ENCODE measurements around the gene TEDDM1. TPM values are rescaled to one million over a fixed set of nuclear protein-coding genes. Genes with fewer than 3 reads are reported as not detected.
A peak's percentile ranks its signal among the peaks of the same experiment; 100 is the strongest.

TEDDM1 gene
- total RNA-seq, 6 experiments from 2014 or later = not detected

- DNase-seq (no peak), ATAC-seq (no peak)
- no peaks in the 10 kb centered on the region for H3K36me3 ChIP-seq
- 56% methylated on average over 1 of the region's 2 CpGs for WGBS (ENCODE audit: insufficient coverage, low coverage, low lambda C conversion rate, missing lambda C conversion rate)
- no peaks in the 10 kb centered on the region for H3K9me3 ChIP-seq
- no peak overlapping the region for H3K27ac ChIP-seq
- H3K4me1 ChIP-seq = no peaks in the 10 kb centered on the region
- intact Hi-C loops (cut with DNase I) = no loop called here
- no peaks in the 10 kb centered on the region for H3K27me3 ChIP-seq
- TF ChIP-seq, protein P1, sequence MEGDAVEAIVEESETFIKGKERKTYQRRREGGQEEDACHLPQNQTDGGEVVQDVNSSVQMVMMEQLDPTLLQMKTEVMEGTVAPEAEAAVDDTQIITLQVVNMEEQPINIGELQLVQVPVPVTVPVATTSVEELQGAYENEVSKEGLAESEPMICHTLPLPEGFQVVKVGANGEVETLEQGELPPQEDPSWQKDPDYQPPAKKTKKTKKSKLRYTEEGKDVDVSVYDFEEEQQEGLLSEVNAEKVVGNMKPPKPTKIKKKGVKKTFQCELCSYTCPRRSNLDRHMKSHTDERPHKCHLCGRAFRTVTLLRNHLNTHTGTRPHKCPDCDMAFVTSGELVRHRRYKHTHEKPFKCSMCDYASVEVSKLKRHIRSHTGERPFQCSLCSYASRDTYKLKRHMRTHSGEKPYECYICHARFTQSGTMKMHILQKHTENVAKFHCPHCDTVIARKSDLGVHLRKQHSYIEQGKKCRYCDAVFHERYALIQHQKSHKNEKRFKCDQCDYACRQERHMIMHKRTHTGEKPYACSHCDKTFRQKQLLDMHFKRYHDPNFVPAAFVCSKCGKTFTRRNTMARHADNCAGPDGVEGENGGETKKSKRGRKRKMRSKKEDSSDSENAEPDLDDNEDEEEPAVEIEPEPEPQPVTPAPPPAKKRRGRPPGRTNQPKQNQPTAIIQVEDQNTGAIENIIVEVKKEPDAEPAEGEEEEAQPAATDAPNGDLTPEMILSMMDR (IDR thresholded peaks at IDR 0.05) = no peak
- TF ChIP-seq POLR2A (IDR thresholded peaks at IDR 0.05) = no peak
- no peak overlapping the region for H3K4me3 ChIP-seq
Measured at GRCh38 chr1:182367926-182368325, 32.5 kb downstream of the TEDDM1 start.

DNA sequence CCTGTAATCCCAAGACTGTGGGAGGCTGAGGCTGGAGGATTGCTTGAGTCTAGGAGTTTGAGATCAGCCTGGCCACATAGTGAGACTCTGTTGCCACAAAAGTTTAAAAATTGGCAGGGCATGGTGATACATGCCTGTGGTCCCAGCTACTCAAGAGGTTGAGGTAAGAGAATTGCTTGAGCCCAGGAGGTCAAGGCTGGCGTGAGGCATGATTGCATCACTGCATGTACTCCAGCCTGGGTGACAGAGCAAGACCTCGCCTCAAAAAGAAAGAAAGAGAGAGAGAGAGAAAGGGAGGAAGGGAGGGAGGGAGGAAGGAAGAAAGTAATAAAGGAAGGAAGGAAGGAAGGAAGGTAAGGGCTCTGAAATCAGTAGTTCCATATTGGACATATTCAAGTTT is 33.9 kb downstream of the TEDDM1 start:
- 67% methylated on average over 2 of the region's 2 CpGs for WGBS (ENCODE audit: insufficient coverage, low coverage, low lambda C conversion rate, missing lambda C conversion rate)

DNA sequence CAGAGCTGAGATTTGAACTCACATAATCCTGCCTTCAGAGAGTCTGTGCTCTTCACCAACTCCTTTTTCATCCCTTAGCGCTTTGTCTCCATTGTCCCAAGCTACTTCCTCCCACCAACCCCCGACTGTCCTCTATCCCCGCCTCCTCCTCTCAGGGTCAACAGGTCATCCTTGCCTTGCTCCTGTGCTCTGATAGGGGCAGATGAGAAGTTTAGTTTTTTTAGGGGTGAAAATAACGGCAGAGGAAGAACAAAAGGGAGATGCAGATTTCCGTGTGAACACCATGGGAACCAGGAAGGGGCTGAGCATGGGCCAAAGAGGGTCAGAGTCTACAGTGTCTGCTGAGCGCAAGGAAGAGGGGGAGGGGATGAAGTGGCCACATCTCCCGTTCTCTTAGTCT is 40.8 kb downstream of the TEDDM1 start:
- Histone ChIP-seq H3K4me3 (no peak overlapping the region), H3K27ac (no peak overlapping the region), H3K36me3 (no peaks in the 10 kb centered on the region), H3K27me3 (no peaks in the 10 kb centered on the region), H3K9me3 (no peaks in the 10 kb centered on the region), H3K4me1 (no peaks in the 10 kb centered on the region)
- no peak for ATAC-seq
- 49% methylated on average over 7 of the region's 7 CpGs for WGBS (ENCODE audit: insufficient coverage, low coverage, low lambda C conversion rate, missing lambda C conversion rate)
- peak in 1 of 3 donors; percentile 21 for DNase-seq
- intact Hi-C loops (cut with DNase I) = no loop called here
- TF ChIP-seq, protein P1 (IDR thresholded peaks at IDR 0.05) = no peak
- TF ChIP-seq POLR2A (IDR thresholded peaks at IDR 0.05) = no peak

More for the DNA sequence above, 33.9 kb downstream of the TEDDM1 start:
- TF ChIP-seq, protein P1 (IDR thresholded peaks at IDR 0.05) = no peak
- TF ChIP-seq POLR2A (IDR thresholded peaks at IDR 0.05) = no peak
- H3K36me3 ChIP-seq = no peaks in the 10 kb centered on the region
- ATAC-seq (no peak), DNase-seq (no peak)
- no peaks in the 10 kb centered on the region for H3K27me3 ChIP-seq
- H3K27ac ChIP-seq = no peak overlapping the region
- H3K4me3 ChIP-seq = no peak overlapping the region
- H3K9me3 ChIP-seq = no peaks in the 10 kb centered on the region
- no peaks in the 10 kb centered on the region for H3K4me1 ChIP-seq
- intact Hi-C loops (cut with DNase I) = no loop called here

GRCh38 chr1:182357913-182358312 is 42.6 kb downstream of the TEDDM1 start:
- no peaks in the 10 kb centered on the region for H3K36me3 ChIP-seq
- H3K9me3 ChIP-seq = no peaks in the 10 kb centered on the region
- intact Hi-C loops (cut with DNase I) = no loop called here
- no peaks in the 10 kb centered on the region for H3K27me3 ChIP-seq
- H3K4me3 ChIP-seq = no peak overlapping the region
- DNase-seq = no peak
- WGBS (ENCODE audit: insufficient coverage, low coverage, low lambda C conversion rate, missing lambda C conversion rate) = 62% methylated on average over 3 of the region's 4 CpGs
- TF ChIP-seq, protein P1 (IDR thresholded peaks at IDR 0.05) = no peak
- no peak for TF ChIP-seq POLR2A (IDR thresholded peaks at IDR 0.05)
- no peaks in the 10 kb centered on the region for H3K4me1 ChIP-seq
- H3K27ac ChIP-seq = no peak overlapping the region
- ATAC-seq = no peak

GRCh38 chr1:182357171-182357570 is 43.3 kb downstream of the TEDDM1 start:
- Histone ChIP-seq H3K4me3 (no peak overlapping the region), H3K27me3 (no peaks in the 10 kb centered on the region), H3K27ac (no peak overlapping the region), H3K36me3 (no peaks in the 10 kb centered on the region), H3K9me3 (no peaks in the 10 kb centered on the region), H3K4me1 (no peaks in the 10 kb centered on the region)
- ATAC-seq = no peak
- DNase-seq = no peak
- 79% methylated on average over 2 of the region's 2 CpGs for WGBS (ENCODE audit: insufficient coverage, low coverage, low lambda C conversion rate, missing lambda C conversion rate)
- intact Hi-C loops (cut with DNase I) = no loop called here
- TF ChIP-seq, protein P1 (IDR thresholded peaks at IDR 0.05) = no peak
- TF ChIP-seq POLR2A (IDR thresholded peaks at IDR 0.05) = no peak

All from right lobe of liver (tissue), 6 donors.